HepG2 (cell line): ENCODE measurements around the gene PPP4R3A. TPM values are rescaled to one million over a fixed set of nuclear protein-coding genes. Genes with fewer than 3 reads are reported as not detected.

Source experiments
- ELF1 ChIP-seq: sonication (generic); formaldehyde crosslinking; IDR thresholded peaks from 2 replicates; pipeline ENCODE4 v1.4.0; 2020; ENCODE audit warnings: missing genetic modification reagents
- ELF3 ChIP-seq: IDR thresholded peaks from 2 replicates; pipeline ENCODE4 v1.6.1; 2016; ENCODE audit warnings: missing genetic modification reagents, missing compliant biosample characterization
- KDM3A ChIP-seq: IDR thresholded peaks from 2 replicates; pipeline ENCODE4 v1.6.1; 2018; ENCODE audit warnings: low read depth, missing compliant biosample characterization
- KLF9 ChIP-seq: IDR thresholded peaks from 2 replicates; pipeline ENCODE4 v1.6.1; 2016; ENCODE audit warnings: low read depth
- MED8 ChIP-seq: sonication (generic); formaldehyde crosslinking; IDR thresholded peaks from 2 replicates; pipeline ENCODE4 v1.8.1; 2023; ENCODE audit warnings: mild to moderate bottlenecking, missing genetic modification reagents; ENCODE audit not compliant: insufficient replicate concordance
- NRL ChIP-seq: sonication (generic); formaldehyde crosslinking; IDR thresholded peaks from 2 replicates; pipeline ENCODE4 v1.5.0; 2020; ENCODE audit warnings: missing genetic modification reagents, mild to moderate bottlenecking, moderate library complexity, borderline replicate concordance
- RFX1 ChIP-seq: fragments of 450-650 bp; IDR thresholded peaks from 2 replicates; pipeline ENCODE4 v1.6.1; 2017
- SKI ChIP-seq: fragments of 450-650 bp; IDR thresholded peaks from one replicate; pipeline ENCODE4 v1.6.1; 2018; ENCODE audit warnings: mild to moderate bottlenecking; ENCODE audit not compliant: partially characterized antibody
- ZNF136 ChIP-seq: sonication (generic); formaldehyde crosslinking; IDR thresholded peaks from 2 replicates; pipeline ENCODE4 v1.8.1; 2022; ENCODE audit warnings: low read depth, mild to moderate bottlenecking, moderate library complexity, missing genetic modification reagents
- ZNF282 ChIP-seq: fragments of 450-650 bp; IDR thresholded peaks from 2 replicates; pipeline ENCODE4 v1.6.1; 2018; ENCODE audit not compliant: partially characterized antibody
- polyA plus RNA-seq, 8 experiments: library from polyadenylated mRNA; depleted of rRNA in 3 of 8; stranded (reverse) in 7 of 8; unstranded in 1 of 8; fragments of >200 nt; fragmentation: Illumina TruSeq in 4 of 8; extraction: Trizol in 4 of 8; gene quantifications; 2 replicates each; pipeline versions ENCODE4 v1.2.1 to v1.2.3, GENCODE V29; 2011 to 2016; ENCODE audit warnings: low read depth in 4 of 8, missing spikeins in 1 of 8, mixed read lengths in 1 of 8; ENCODE audit not compliant: insufficient read depth in 1 of 8
- total RNA-seq, 5 experiments: library from RNA; depleted of rRNA; stranded (reverse); fragments of >200 nt; fragmentation: Illumina TruSeq; extraction: Trizol; gene quantifications; 2 replicates each; pipeline ENCODE4 v1.2.3, GENCODE V29; 2016; ENCODE audit warnings: low read depth in 1 of 5
- TF ChIP-seq, protein P1 (sequence below): sonication (generic); formaldehyde crosslinking; IDR thresholded peaks from 2 replicates; pipeline ENCODE4 v1.4.0; 2020; ENCODE audit warnings: missing genetic modification reagents
- TF ChIP-seq, protein P2 (sequence below): sonication (generic); formaldehyde crosslinking; IDR thresholded peaks from 2 replicates; pipeline ENCODE4 v1.5.0; 2020; ENCODE audit warnings: missing genetic modification reagents
- TF ChIP-seq, protein P3 (sequence below): sonication (generic); formaldehyde crosslinking; IDR thresholded peaks from 2 replicates; pipeline ENCODE4 v1.4.0; 2020; ENCODE audit warnings: missing genetic modification reagents
- TF ChIP-seq, protein P4 (sequence below): IDR thresholded peaks from 2 replicates; pipeline ENCODE4 v1.6.1; 2018; ENCODE audit warnings: missing genetic modification reagents, mild to moderate bottlenecking, missing compliant biosample characterization
- TF ChIP-seq, protein P5 (sequence below): IDR thresholded peaks from 2 replicates; pipeline ENCODE4 v1.6.1; 2016; ENCODE audit warnings: mild to moderate bottlenecking
- TF ChIP-seq, protein P6 (sequence below): sonication (generic); formaldehyde crosslinking; IDR thresholded peaks from 2 replicates; pipeline ENCODE4 v1.5.0; 2020; ENCODE audit warnings: mild to moderate bottlenecking, missing genetic modification reagents, moderate library complexity

PPP4R3A gene
- total and polyA plus RNA-seq, 2 of the 13 experiments (the other 11 are each of a cell fraction or from before 2014, with no cell fraction given): 22.5 to 57.4 TPM

DNA sequence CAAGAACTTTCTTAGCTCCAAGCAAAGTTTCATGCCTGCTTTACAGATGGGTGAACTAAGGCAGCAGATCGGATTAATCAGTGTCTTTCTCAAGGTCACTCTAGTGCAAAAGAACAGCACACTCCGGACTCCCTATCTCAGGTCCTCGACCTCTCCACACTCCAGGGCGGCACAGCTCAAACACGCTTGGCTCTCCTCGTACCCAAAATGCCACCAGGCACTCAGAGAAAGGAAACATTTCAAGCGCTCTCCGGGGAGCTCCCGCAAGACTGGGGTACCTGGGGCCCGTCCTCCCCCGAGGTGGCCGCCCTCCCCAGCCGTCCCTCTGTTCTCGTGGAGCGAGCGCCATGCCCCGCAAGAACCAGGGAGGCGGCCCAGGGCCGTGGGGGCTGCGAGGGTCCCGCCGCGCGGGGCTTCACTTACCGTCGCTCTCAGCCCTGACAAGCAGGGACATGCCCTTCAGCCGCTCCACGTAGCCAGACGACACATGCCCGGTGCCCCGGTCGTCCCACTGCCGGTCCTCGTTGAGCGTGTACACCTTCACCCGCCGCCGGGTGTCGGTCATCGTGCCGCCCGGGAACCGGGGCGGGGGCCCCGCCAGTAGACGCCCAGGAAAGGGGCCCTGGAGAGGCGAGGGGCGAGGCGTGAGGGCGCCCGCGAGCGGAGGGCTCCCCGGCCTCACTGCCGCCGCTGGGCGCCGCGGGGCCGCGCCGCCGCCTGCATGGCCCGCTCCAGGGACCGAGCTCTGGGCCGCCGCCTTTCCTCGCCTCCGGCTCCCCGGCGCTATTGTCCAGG is 830 bp downstream of the PPP4R3A start (continued):
- TF ChIP-seq, protein P1, sequence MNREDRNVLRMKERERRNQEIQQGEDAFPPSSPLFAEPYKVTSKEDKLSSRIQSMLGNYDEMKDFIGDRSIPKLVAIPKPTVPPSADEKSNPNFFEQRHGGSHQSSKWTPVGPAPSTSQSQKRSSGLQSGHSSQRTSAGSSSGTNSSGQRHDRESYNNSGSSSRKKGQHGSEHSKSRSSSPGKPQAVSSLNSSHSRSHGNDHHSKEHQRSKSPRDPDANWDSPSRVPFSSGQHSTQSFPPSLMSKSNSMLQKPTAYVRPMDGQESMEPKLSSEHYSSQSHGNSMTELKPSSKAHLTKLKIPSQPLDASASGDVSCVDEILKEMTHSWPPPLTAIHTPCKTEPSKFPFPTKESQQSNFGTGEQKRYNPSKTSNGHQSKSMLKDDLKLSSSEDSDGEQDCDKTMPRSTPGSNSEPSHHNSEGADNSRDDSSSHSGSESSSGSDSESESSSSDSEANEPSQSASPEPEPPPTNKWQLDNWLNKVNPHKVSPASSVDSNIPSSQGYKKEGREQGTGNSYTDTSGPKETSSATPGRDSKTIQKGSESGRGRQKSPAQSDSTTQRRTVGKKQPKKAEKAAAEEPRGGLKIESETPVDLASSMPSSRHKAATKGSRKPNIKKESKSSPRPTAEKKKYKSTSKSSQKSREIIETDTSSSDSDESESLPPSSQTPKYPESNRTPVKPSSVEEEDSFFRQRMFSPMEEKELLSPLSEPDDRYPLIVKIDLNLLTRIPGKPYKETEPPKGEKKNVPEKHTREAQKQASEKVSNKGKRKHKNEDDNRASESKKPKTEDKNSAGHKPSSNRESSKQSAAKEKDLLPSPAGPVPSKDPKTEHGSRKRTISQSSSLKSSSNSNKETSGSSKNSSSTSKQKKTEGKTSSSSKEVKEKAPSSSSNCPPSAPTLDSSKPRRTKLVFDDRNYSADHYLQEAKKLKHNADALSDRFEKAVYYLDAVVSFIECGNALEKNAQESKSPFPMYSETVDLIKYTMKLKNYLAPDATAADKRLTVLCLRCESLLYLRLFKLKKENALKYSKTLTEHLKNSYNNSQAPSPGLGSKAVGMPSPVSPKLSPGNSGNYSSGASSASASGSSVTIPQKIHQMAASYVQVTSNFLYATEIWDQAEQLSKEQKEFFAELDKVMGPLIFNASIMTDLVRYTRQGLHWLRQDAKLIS (CRISPR knock-in tag): 0 out of 2 replicates have a peak, but pooled peaks have one; percentile 60
- TF ChIP-seq, protein P2, sequence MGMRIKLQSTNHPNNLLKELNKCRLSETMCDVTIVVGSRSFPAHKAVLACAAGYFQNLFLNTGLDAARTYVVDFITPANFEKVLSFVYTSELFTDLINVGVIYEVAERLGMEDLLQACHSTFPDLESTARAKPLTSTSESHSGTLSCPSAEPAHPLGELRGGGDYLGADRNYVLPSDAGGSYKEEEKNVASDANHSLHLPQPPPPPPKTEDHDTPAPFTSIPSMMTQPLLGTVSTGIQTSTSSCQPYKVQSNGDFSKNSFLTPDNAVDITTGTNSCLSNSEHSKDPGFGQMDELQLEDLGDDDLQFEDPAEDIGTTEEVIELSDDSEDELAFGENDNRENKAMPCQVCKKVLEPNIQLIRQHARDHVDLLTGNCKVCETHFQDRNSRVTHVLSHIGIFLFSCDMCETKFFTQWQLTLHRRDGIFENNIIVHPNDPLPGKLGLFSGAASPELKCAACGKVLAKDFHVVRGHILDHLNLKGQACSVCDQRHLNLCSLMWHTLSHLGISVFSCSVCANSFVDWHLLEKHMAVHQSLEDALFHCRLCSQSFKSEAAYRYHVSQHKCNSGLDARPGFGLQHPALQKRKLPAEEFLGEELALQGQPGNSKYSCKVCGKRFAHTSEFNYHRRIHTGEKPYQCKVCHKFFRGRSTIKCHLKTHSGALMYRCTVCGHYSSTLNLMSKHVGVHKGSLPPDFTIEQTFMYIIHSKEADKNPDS (CRISPR knock-in tag): no peak
- TF ChIP-seq, protein P3, sequence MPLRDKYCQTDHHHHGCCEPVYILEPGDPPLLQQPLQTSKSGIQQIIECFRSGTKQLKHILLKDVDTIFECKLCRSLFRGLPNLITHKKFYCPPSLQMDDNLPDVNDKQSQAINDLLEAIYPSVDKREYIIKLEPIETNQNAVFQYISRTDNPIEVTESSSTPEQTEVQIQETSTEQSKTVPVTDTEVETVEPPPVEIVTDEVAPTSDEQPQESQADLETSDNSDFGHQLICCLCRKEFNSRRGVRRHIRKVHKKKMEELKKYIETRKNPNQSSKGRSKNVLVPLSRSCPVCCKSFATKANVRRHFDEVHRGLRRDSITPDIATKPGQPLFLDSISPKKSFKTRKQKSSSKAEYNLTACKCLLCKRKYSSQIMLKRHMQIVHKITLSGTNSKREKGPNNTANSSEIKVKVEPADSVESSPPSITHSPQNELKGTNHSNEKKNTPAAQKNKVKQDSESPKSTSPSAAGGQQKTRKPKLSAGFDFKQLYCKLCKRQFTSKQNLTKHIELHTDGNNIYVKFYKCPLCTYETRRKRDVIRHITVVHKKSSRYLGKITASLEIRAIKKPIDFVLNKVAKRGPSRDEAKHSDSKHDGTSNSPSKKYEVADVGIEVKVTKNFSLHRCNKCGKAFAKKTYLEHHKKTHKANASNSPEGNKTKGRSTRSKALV (CRISPR knock-in tag): no peak
- TF ChIP-seq ZNF282 (no peak), RFX1 (no peak), KLF9 (CRISPR knock-in tag) (no peak), NRL (CRISPR knock-in tag) (peak; percentile 55; the same call in 1 of the 2 replicates), ELF3 (CRISPR knock-in tag) (peak; percentile 29; the same call in 1 of the 2 replicates), ZNF136 (CRISPR knock-in tag) (no peak), ELF1 (CRISPR knock-in tag) (no peak), KDM3A (CRISPR knock-in tag) (0 out of 2 replicates have a peak, but pooled peaks have one; percentile 26), MED8 (no peak), SKI (no peak)
- TF ChIP-seq, protein P4, sequence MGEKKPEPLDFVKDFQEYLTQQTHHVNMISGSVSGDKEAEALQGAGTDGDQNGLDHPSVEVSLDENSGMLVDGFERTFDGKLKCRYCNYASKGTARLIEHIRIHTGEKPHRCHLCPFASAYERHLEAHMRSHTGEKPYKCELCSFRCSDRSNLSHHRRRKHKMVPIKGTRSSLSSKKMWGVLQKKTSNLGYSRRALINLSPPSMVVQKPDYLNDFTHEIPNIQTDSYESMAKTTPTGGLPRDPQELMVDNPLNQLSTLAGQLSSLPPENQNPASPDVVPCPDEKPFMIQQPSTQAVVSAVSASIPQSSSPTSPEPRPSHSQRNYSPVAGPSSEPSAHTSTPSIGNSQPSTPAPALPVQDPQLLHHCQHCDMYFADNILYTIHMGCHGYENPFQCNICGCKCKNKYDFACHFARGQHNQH (CRISPR knock-in tag): 0 out of 2 replicates have a peak, but pooled peaks have one; percentile 23
- TF ChIP-seq, protein P5, sequence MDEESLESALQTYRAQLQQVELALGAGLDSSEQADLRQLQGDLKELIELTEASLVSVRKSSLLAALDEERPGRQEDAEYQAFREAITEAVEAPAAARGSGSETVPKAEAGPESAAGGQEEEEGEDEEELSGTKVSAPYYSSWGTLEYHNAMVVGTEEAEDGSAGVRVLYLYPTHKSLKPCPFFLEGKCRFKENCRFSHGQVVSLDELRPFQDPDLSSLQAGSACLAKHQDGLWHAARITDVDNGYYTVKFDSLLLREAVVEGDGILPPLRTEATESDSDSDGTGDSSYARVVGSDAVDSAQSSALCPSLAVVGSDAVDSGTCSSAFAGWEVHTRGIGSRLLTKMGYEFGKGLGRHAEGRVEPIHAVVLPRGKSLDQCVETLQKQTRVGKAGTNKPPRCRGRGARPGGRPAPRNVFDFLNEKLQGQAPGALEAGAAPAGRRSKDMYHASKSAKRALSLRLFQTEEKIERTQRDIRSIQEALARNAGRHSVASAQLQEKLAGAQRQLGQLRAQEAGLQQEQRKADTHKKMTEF (CRISPR knock-in tag): no peak
- TF ChIP-seq, protein P6, sequence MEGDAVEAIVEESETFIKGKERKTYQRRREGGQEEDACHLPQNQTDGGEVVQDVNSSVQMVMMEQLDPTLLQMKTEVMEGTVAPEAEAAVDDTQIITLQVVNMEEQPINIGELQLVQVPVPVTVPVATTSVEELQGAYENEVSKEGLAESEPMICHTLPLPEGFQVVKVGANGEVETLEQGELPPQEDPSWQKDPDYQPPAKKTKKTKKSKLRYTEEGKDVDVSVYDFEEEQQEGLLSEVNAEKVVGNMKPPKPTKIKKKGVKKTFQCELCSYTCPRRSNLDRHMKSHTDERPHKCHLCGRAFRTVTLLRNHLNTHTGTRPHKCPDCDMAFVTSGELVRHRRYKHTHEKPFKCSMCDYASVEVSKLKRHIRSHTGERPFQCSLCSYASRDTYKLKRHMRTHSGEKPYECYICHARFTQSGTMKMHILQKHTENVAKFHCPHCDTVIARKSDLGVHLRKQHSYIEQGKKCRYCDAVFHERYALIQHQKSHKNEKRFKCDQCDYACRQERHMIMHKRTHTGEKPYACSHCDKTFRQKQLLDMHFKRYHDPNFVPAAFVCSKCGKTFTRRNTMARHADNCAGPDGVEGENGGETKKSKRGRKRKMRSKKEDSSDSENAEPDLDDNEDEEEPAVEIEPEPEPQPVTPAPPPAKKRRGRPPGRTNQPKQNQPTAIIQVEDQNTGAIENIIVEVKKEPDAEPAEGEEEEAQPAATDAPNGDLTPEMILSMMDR (CRISPR knock-in tag): no peak
